GM21423 (cell line): ENCODE results near the gene BRINP2.

Source experiments
- ATAC-seq: cut with Tn5 transposase; IDR thresholded peaks from one replicate; pipeline ENCODE4 v1.9.1; 2021; ENCODE audit warnings: mild to moderate bottlenecking, moderate library complexity; ENCODE audit not compliant: unreplicated experiment

BRINP2 gene

GRCh38 chr1:177257576-177257975, 86.8 kb downstream of the BRINP2 start:
- ATAC-seq = no peak

DNA sequence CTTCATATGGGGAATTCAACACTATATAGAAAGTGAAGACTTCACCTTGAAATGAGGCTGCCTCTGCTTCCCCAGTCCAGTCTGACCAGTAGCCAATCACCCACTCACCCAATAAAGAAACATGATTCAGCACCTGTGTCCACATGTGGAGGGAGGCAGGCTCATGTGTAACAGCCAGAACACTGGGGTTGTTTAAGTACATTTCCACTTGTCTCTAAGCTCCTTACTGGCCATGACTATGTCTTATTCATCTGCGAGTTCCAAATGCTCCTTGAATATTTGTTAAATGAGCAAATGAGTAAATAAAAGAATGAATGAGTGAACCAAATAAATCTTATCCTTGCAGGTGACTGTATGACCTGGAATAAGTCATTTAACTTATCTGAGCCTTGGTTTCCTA, 100.1 kb downstream of the BRINP2 start:
- ATAC-seq = no peak

GRCh38 chr1:177273141-177273540, 102.4 kb downstream of the BRINP2 start:
- ATAC-seq = no peak

DNA sequence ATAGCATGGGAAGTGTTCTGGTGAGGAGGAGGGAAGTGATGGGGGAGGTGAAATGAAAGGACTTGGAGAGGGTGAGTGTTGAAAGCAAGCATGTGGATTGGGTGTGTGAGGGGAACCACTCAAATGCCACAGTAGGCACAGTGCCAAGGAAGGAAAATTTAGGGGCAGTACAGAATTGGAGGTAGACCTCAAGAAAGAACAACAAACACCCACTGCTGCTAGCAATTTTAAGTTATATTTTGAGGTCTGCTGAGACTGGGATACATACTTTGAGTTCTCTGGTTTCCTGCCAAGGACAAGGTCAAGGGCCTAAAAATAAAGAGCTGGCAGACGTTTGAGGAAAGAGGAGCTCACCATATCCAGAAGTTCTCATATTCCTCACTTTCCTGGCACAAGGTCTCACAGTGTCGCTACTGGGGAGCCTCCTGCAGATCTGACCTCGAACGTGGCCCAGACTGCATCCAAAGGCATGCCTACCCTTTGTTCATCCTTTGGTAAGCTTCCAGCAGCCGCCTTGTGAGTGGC, 104.0 kb downstream of the BRINP2 start:
- ATAC-seq = no peak

DNA sequence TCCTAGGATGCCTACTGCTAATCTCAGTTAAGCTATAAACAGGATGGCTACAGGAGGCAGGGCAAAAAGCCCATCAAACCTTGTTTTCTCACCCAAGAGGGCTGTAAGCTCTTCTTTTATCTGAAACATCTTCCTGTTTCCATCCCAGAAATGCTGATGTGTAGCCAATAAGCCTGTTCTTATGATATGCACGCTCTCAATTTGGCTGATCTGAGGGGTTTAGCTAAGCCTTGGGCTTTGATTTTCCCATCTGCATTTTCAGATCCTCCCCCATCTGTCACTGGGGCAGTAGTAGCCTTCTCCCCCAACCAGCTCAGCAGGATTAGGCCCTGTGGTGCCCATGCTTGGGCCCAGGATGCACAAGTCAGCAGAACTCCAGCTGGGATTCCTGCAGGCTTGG, 105.0 kb downstream of the BRINP2 start:
- no peak for ATAC-seq

- no peak for ATAC-seq
These were observed 108.0 kb downstream of the BRINP2 start for GRCh38 chr1:177278626-177279390.

DNA sequence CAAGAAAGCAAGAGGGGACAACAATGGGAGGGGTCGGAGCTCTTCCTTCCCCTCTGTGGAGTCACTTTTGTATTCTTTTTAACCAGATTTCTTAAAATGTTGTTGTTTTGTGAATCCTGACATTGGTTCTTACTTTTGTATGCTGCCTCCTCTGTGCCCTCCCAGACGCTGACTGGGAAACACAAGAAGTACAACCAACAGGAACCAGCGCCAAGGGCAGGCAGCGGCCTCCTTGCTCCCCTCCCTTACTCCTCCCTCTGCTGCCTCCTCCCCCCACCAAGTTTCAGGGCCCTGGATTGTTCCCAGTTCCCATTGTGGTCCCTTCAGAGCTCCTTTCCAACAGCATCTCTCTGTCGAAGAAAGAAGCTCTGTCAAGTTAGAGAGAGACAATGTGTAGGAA, 111.1 kb downstream of the BRINP2 start:
- ATAC-seq = no peak

- no peak for ATAC-seq
These were observed 112.2 kb downstream of the BRINP2 start for GRCh38 chr1:177282976-177283375.

DNA sequence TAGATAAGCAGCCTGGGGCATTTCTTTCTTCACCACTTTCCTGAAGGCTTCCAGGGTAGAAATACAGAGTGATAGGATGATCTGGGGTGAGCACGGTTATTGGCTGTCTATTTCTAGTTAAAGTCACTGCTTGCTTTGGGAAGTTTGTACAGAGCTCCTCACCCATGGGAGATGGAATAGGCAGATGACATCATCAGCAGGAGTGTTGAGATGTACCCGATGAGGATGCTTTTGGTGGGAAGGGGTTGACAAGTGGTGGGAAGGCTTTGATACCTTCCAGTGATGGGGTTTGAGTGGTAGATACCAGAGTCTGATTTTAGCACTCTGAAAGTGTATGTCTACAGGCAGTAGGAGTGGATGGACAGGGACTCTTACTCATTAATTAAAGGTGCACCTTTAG, 112.6 kb downstream of the BRINP2 start:
- ATAC-seq = no peak

GRCh38 chr1:177286396-177286795, 115.6 kb downstream of the BRINP2 start:
- no peak for ATAC-seq

GRCh38 chr1:177287270-177287669, 116.5 kb downstream of the BRINP2 start:
- ATAC-seq = no peak

DNA sequence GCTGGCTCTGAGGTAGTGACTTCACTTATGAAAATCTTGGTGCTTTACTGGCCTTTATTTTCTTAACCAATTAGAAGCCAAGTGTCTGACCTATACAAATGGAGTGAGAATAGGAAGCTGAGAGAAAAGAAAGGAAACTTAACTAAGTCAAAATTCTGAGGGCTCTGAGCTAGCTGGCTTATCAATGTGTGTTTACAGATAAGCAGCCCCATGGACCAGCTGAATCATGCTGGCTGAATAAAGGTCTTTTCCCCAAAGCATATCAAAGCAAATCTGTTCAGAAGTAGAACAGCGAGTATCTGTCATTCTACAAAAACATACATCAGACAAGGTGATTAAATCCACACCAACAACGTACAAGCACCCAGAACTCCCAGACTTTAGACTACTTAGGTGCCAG, 117.2 kb downstream of the BRINP2 start:
- ATAC-seq = no peak

GRCh38 chr1:177289532-177289931, 118.8 kb downstream of the BRINP2 start:
- no peak for ATAC-seq

GRCh38 chr1:177300431-177300830, 129.7 kb downstream of the BRINP2 start:
- no peak for ATAC-seq

GRCh38 chr1:177301425-177302124, 130.8 kb downstream of the BRINP2 start:
- no peak for ATAC-seq

DNA sequence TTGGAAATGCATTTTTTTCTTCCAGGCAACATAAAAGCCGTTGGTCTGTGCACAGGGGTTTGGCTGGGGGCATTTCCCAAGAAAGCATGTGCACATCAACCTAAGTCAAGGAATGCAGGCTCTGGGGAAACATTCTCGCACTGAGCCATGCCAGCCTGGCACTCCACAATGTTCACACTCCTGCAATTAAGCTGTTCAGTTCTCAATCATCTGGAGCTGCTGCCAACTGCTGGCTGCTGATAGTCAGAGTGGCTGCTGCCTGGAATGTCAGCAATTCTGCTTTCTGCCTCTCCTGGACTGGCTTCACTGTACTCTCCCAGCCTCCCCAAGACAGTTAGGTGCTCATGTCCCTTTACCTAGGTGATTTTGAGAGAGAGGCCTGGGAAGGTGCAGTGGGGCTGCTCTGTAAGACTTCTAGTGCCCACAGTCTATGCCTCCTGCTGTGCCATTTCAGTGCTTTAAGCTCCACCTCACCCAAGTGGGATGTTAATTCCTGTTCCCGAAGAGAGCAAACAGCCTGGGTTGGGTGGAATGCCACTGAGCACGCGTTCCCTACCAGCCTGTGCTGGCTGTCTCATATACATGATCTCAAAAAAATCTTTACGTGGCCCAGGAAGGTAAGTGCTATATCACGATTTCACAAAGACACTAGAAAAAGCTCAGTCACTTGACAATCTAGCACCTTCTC, 131.7 kb downstream of the BRINP2 start:
- no peak for ATAC-seq

DNA sequence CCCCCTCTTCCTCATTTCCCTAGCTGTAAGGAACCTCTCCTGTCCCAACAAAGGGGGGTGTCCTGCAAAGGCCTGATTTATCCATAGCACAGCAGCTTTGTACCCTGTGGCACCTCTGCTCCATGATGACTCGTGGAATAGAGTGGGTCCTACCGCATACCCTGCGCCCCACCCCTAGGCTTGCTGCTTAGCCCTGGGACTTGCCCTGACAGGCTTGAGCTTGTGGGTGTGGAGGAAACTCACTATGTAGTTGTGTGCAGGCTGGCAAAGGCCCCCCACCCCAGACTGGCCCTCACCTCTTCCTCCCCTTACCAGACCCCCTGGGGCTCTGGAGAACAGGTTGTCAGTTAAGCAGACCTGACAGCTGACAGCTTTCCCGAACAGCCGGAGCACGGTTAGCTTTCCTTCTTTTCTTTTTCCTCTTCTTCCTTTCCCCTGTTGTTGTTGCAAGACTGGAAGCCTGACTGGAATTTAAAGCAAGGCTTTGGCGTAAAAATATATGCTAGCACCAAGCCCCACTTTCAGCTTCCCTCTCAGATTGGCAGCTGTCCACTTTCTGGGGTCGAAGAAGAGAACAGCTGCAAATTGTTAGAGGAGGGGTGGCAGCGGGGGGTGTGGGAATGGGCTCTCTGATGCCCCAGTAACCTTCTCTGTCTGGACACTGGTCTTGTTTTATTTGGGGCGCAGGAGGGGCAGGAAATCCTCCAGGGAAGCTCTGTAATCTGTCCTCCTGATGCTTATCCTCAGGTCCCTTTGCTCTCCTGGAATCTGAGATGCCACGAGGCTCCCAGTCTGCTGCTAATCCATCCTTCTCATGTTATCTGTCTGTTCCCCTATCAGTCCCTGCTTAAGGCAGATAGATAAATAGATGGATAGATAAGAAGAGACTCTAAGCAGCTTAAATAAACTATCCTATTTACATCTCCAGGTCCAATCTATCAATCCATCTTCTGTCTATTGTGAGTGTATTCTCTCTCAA, 134.6 kb downstream of the BRINP2 start:
- ATAC-seq = no peak

- no peak for ATAC-seq
These were observed 135.3 kb downstream of the BRINP2 start for GRCh38 chr1:177306019-177306415.

DNA sequence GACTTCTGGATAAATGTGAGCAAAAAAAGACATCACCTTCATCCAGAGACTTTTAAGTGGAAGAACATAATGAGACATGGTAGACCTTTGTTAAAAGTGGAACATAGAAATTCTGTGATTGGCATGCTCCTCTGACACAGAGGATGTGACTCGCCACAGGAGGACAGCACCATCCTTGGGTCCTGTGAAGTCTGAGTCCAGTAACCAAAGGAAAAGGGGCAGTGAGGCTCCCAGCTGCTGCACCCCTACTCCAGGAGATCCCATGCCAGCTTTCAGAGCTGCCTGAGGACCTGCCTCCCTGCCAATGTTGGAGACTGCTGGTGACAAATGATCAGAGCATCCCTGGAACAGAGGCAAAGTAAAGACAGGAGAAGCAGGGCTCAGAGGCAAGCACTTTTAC, 136.2 kb downstream of the BRINP2 start:
- ATAC-seq = no peak

- ATAC-seq = no peak
These were observed 137.0 kb downstream of the BRINP2 start for GRCh38 chr1:177307771-177308170.

- ATAC-seq = no peak
These were observed 139.1 kb downstream of the BRINP2 start for GRCh38 chr1:177309880-177310279.
